Measurements from ENCODE around the gene OR4M1. TPM values are rescaled to one million over a fixed set of nuclear protein-coding genes. Genes with fewer than 3 reads are reported as not detected.
"Not testable (repeated sequence)": the region's sequence is repeated elsewhere in the genome, so short reads cannot be mapped to it uniquely, and the experiment has no call there.

The OR4M1 gene
- polyA plus RNA-seq, 3 donors = not detected

- Histone ChIP-seq H2AFZ (ENCODE audit: insufficient read depth, low read depth, low read length, poor library complexity, severe bottlenecking) (no peak overlapping the region), H3K4me3 (replicated peaks in 1 of 3; ENCODE audit: low read depth in 2 of 3, low read length in 3 of 3) (no peak overlapping the region), H3K4me2 (replicated peaks; ENCODE audit: extremely low read depth, low read length, poor library complexity, severe bottlenecking) (no peak overlapping the region), H3K9ac (ENCODE audit: insufficient read depth, low read length, poor library complexity, severe bottlenecking) (no peak overlapping the region), H3K27ac (ENCODE audit: low read depth in 1 of 2, low read length in 2 of 2) (peak overlapping the region in 1 of 2 donors; percentile 55), H4K20me1 (ENCODE audit: insufficient read depth, low read length) (no peaks in the 10 kb centered on the region), H3K27me3 (ENCODE audit: control insufficient read depth in 2 of 2, insufficient read depth in 2 of 2, low read length in 2 of 2) (no peaks in the 10 kb centered on the region), H3K4me1 (ENCODE audit: control insufficient read depth in 1 of 2, insufficient read depth in 2 of 2, low read length in 2 of 2) (no peaks in the 10 kb centered on the region), H3K79me2 (ENCODE audit: insufficient read depth, low read length) (no peaks in the 10 kb centered on the region), H3K36me3 (replicated peaks in 1 of 2; ENCODE audit: control insufficient read depth in 1 of 2, insufficient read depth in 2 of 2, low read length in 2 of 2) (no peaks in the 10 kb centered on the region), H3K9me3 (replicated peaks in 1 of 2; ENCODE audit: control insufficient read depth in 1 of 2, insufficient read depth in 1 of 2, low read length in 2 of 2) (peaks cover 14 to 15% of the 10 kb centered on the region in 2 donors)
- WGBS (ENCODE audit: insufficient coverage) = no CpG with 5 or more reads among the region's 1 CpG
- Mint-ChIP-seq H3K36me3 (no peaks in the 10 kb centered on the region), H3K27ac (peak overlapping the region in 3 of 7 donors; percentile 19 to 87 (median 84)), H3K27me3 (ENCODE audit: low read depth in 3 of 3) (peaks cover 0 to 3% (median 1%) of the 10 kb centered on the region in 3 donors), H3K9me3 (peaks cover 8 to 30% (median 15%) of the 10 kb centered on the region in 7 donors), H3K4me3 (no peak overlapping the region), H3K4me1 (no peaks in the 10 kb centered on the region)
- intact Hi-C loops (cut with micrococcal nuclease) = no loop called here
- peak in 1 of 3 donors; percentile 1 for DNase-seq
- TF ChIP-seq CTCF (IDR thresholded peaks at IDR 0.05) = no peak
Observed at GRCh38 chr14:19771895-19772430, 1.3 kb upstream of the OR4M1 start.

- WGBS (ENCODE audit: insufficient coverage) = no CpG with 5 or more reads among the region's 2 CpGs
- H3K36me3 Mint-ChIP-seq; H3K4me2 ChIP-seq (replicated peaks; ENCODE audit: extremely low read depth, low read length, poor library complexity, severe bottlenecking); H3K79me2 ChIP-seq (ENCODE audit: insufficient read depth, low read length); H3K27me3 ChIP-seq (ENCODE audit: control insufficient read depth in 2 of 2, insufficient read depth in 2 of 2, low read length in 2 of 2); H3K36me3 ChIP-seq (replicated peaks in 1 of 2; ENCODE audit: control insufficient read depth in 1 of 2, insufficient read depth in 2 of 2, low read length in 2 of 2); H3K27me3 Mint-ChIP-seq (ENCODE audit: low read depth in 3 of 3); H3K4me3 ChIP-seq (replicated peaks in 1 of 3; ENCODE audit: low read depth in 2 of 3, low read length in 3 of 3); H3K4me1 Mint-ChIP-seq; H3K4me1 ChIP-seq (ENCODE audit: control insufficient read depth in 1 of 2, insufficient read depth in 2 of 2, low read length in 2 of 2); H2AFZ ChIP-seq (ENCODE audit: insufficient read depth, low read depth, low read length, poor library complexity, severe bottlenecking); H3K4me3 Mint-ChIP-seq; intact Hi-C loops (cut with micrococcal nuclease); H4K20me1 ChIP-seq (ENCODE audit: insufficient read depth, low read length); H3K9ac ChIP-seq (ENCODE audit: insufficient read depth, low read length, poor library complexity, severe bottlenecking): not testable (repeated sequence)
- peaks cover 14 to 15% of the 10 kb centered on the region in 2 donors for H3K9me3 ChIP-seq (replicated peaks in 1 of 2; ENCODE audit: control insufficient read depth in 1 of 2, insufficient read depth in 1 of 2, low read length in 2 of 2)
- DNase-seq = peak in 1 of 3 donors; percentile 0
- Mint-ChIP-seq H3K9me3 (peaks cover 8 to 30% (median 15%) of the 10 kb centered on the region in 7 donors), H3K27ac (peak overlapping the region in 4 of 7 donors; percentile 19 to 87 (median 63))
- peak overlapping the region in 1 of 2 donors; percentile 55 for H3K27ac ChIP-seq (ENCODE audit: low read depth in 1 of 2, low read length in 2 of 2)
Observed at GRCh38 chr14:19772454-19772853, 850 bp upstream of the OR4M1 start.
